Measurements from ENCODE around the gene ATXN7L1. TPM values are rescaled to one million over a fixed set of nuclear protein-coding genes. Genes with fewer than 3 reads are reported as not detected.

ATXN7L1 gene
- total RNA-seq, 2 experiments from 2014 or later = 0.59 TPM; not detected in 1

DNA sequence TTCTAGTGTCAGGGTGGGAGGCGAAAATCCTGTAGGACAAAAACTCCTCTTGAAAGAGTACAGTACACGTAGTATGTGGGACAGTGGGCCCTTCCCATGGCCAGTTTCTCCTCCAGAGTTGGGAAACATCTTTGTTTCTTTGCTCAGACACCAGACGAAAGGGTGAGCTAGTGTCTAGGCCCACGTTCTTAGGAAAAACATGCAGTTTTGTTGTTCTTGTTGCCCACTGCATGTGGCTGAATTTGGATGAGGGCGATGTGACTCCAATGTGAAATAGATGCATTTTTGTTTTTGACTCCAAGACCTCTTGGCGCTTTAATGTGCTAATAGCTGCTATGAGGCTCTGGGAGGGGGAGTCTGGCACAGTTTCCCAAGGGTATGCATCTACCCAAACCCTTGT, 100.8 kb downstream of the ATXN7L1 start:
- CTCF ChIA-PET (ENCODE audit: unreplicated experiment) = no interaction called here

DNA sequence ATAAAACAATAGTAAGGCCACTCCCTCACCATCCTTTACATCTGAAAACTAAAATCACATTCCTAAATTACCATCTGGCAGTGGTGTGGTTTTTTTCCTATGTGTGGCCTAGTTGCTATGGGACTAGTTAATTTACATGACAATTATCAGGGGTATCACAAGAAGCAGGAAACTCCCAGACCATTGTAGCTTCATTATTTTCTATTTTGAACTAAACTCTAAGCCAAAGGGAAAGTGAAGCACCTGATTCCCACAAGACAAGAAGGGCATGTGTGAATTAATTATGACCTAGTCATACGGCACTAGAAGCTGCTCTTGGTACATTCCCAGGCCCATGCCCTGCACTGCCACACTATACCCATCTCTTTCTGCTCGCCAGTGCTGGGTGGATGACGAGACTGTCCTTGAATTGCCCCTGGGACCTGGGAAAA, 103.4 kb downstream of the ATXN7L1 start:
- DNase-seq (ENCODE audit: low spot score) = no peak
- Histone ChIP-seq H3K36me3 (ENCODE audit: insufficient read depth, low read length) (no peaks in the 10 kb centered on the region), H3K9me3 (ENCODE audit: low read length) (no peaks in the 10 kb centered on the region), H3K4me2 (ENCODE audit: low read length) (no peak overlapping the region), H2AFZ (ENCODE audit: low read length) (no peak overlapping the region), H3K4me3 (ENCODE audit: low read depth, low read length, poor library complexity, severe bottlenecking) (no peak overlapping the region), H4K20me1 (ENCODE audit: insufficient read depth, low read length) (no peaks in the 10 kb centered on the region), H3K79me2 (ENCODE audit: insufficient read depth, low read depth, low read length) (no peaks in the 10 kb centered on the region), H3K9me2 (ENCODE audit: insufficient read depth, low read length) (no peaks in the 10 kb centered on the region), H3K27ac (ENCODE audit: low read depth, low read length, poor library complexity, severe bottlenecking) (no peak overlapping the region), H3K4me1 (ENCODE audit: insufficient read depth, low read length, poor library complexity, severe bottlenecking) (no peaks in the 10 kb centered on the region)
- BruUV-seq (replicated peaks) = no TSS peak
- no peak for TF ChIP-seq EZH2phosphoT487 (IDR thresholded peaks at IDR 0.05; ENCODE audit: borderline replicate concordance, low read depth, low read length)
- TF ChIP-seq, protein P1, sequence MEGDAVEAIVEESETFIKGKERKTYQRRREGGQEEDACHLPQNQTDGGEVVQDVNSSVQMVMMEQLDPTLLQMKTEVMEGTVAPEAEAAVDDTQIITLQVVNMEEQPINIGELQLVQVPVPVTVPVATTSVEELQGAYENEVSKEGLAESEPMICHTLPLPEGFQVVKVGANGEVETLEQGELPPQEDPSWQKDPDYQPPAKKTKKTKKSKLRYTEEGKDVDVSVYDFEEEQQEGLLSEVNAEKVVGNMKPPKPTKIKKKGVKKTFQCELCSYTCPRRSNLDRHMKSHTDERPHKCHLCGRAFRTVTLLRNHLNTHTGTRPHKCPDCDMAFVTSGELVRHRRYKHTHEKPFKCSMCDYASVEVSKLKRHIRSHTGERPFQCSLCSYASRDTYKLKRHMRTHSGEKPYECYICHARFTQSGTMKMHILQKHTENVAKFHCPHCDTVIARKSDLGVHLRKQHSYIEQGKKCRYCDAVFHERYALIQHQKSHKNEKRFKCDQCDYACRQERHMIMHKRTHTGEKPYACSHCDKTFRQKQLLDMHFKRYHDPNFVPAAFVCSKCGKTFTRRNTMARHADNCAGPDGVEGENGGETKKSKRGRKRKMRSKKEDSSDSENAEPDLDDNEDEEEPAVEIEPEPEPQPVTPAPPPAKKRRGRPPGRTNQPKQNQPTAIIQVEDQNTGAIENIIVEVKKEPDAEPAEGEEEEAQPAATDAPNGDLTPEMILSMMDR (conservative IDR thresholded peaks at IDR 0.05; ENCODE audit: low read length) = no peak
- intact Hi-C loops (cut with micrococcal nuclease; ENCODE audit: unreplicated experiment) = no loop called here
- POLR2A ChIA-PET = interaction anchor here (0.7 kb wide), 1 partner anchor 712 kb away, joined by 3 read pairs; no protein-coding TSS in a partner anchor
- CTCF ChIA-PET (ENCODE audit: unreplicated experiment) = no interaction called here

More for the DNA sequence above, 100.8 kb downstream of the ATXN7L1 start:
- TF ChIP-seq, protein P1 (conservative IDR thresholded peaks at IDR 0.05; ENCODE audit: low read length) = no peak
- TF ChIP-seq EZH2phosphoT487 (IDR thresholded peaks at IDR 0.05; ENCODE audit: borderline replicate concordance, low read depth, low read length) = no peak
- H3K79me2 ChIP-seq (ENCODE audit: insufficient read depth, low read depth, low read length) = no peaks in the 10 kb centered on the region
- no peaks in the 10 kb centered on the region for H3K4me1 ChIP-seq (ENCODE audit: insufficient read depth, low read length, poor library complexity, severe bottlenecking)
- no peaks in the 10 kb centered on the region for H3K9me2 ChIP-seq (ENCODE audit: insufficient read depth, low read length)
- no peak overlapping the region for H3K27ac ChIP-seq (ENCODE audit: low read depth, low read length, poor library complexity, severe bottlenecking)
- intact Hi-C loops (cut with micrococcal nuclease; ENCODE audit: unreplicated experiment) = no loop called here
- H3K9me3 ChIP-seq (ENCODE audit: low read length) = no peaks in the 10 kb centered on the region
- H2AFZ ChIP-seq (ENCODE audit: low read length) = no peak overlapping the region
- BruUV-seq (replicated peaks) = no TSS peak
- no peaks in the 10 kb centered on the region for H3K36me3 ChIP-seq (ENCODE audit: insufficient read depth, low read length)
- DNase-seq (ENCODE audit: low spot score) = no peak
- H4K20me1 ChIP-seq (ENCODE audit: insufficient read depth, low read length) = no peaks in the 10 kb centered on the region
- H3K4me3 ChIP-seq (ENCODE audit: low read depth, low read length, poor library complexity, severe bottlenecking) = no peak overlapping the region
- H3K4me2 ChIP-seq (ENCODE audit: low read length) = no peak overlapping the region
- POLR2A ChIA-PET = no interaction called here

DNA sequence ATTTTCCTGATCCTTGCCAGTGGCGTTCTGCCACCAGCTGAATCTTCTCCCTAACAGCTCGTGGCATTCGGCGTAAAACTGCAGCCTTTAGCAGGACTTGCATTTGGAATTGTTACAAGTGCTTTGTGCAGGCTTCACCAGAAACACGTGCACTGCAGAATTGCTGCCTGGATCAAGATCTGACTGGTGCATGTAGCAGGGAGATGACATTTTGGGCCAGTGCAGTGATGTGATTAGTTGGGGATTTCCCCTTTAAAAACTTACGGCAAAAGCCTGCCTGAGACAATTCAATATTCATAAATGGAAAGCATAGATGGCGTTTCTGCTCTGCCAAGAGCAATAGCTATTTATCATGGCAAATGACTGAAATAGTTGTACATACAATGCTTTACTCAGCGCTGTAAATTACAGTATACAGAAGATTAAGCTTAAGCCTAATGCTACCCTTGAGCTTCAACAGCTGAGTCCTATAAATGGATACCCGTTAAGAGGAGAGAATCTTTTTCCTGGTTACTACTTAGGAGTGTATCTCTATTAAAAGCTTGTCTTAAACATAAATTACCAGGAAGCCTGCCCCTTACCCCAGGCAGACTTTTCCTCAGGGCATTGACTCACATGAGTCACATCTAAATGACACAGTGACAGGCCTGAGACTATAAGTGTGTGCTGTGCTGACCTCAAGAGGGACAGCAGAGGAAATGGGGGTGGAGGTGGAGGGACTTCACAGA, 106.3 kb downstream of the ATXN7L1 start:
- CTCF ChIA-PET (ENCODE audit: unreplicated experiment) = interaction anchor here (1.0 kb wide), 1 partner anchor 273 kb away, joined by 3 read pairs; no protein-coding TSS in a partner anchor
- POLR2A ChIA-PET = no interaction called here
- H3K27ac ChIP-seq (ENCODE audit: low read depth, low read length, poor library complexity, severe bottlenecking) = no peak overlapping the region
- no TSS peak for BruUV-seq (replicated peaks)
- H3K36me3 ChIP-seq (ENCODE audit: insufficient read depth, low read length) = no peaks in the 10 kb centered on the region
- no peak overlapping the region for H3K4me3 ChIP-seq (ENCODE audit: low read depth, low read length, poor library complexity, severe bottlenecking)
- H3K4me2 ChIP-seq (ENCODE audit: low read length) = no peak overlapping the region
- no peaks in the 10 kb centered on the region for H4K20me1 ChIP-seq (ENCODE audit: insufficient read depth, low read length)
- TF ChIP-seq, protein P1 (conservative IDR thresholded peaks at IDR 0.05; ENCODE audit: low read length) = no peak
- no peak for TF ChIP-seq EZH2phosphoT487 (IDR thresholded peaks at IDR 0.05; ENCODE audit: borderline replicate concordance, low read depth, low read length)
- no peak for DNase-seq (ENCODE audit: low spot score)
- intact Hi-C loops (cut with micrococcal nuclease; ENCODE audit: unreplicated experiment) = loop anchor here (10.0 kb wide), 1 partner anchor 105 kb away; the partner anchor contains the start of gene ATXN7L1
- H3K9me2 ChIP-seq (ENCODE audit: insufficient read depth, low read length) = no peaks in the 10 kb centered on the region
- no peaks in the 10 kb centered on the region for H3K79me2 ChIP-seq (ENCODE audit: insufficient read depth, low read depth, low read length)
- H3K4me1 ChIP-seq (ENCODE audit: insufficient read depth, low read length, poor library complexity, severe bottlenecking) = no peaks in the 10 kb centered on the region
- H3K9me3 ChIP-seq (ENCODE audit: low read length) = no peaks in the 10 kb centered on the region
- no peak overlapping the region for H2AFZ ChIP-seq (ENCODE audit: low read length)

All from OCI-LY7 (cell line).